ENCODE measurements around the gene CDC42BPG.
"Not testable (repeated sequence)": the region's sequence is repeated elsewhere in the genome, so short reads cannot be mapped to it uniquely, and the experiment has no call there.

Gene CDC42BPG

GRCh38 chr11:64817476-64817875 is 27.0 kb downstream of the CDC42BPG start:
- H3K27me3 Mint-ChIP-seq: no peaks in the 10 kb centered on the region
- no peaks in the 10 kb centered on the region for H3K9me3 Mint-ChIP-seq
- ATAC-seq (replicated peaks) (no peak), DNase-seq (no peak)
- no peak overlapping the region for H3K27ac Mint-ChIP-seq
- no peaks in the 10 kb centered on the region for H3K4me1 Mint-ChIP-seq (ENCODE audit: low read depth in 2 of 2)
- peaks cover 5% of the 10 kb centered on the region for H3K36me3 Mint-ChIP-seq (ENCODE audit: insufficient read depth)
- no peak overlapping the region for H3K4me3 Mint-ChIP-seq

- H3K4me1 Mint-ChIP-seq (ENCODE audit: low read depth in 2 of 2); H3K4me3 Mint-ChIP-seq; H3K9me3 Mint-ChIP-seq; H3K27ac Mint-ChIP-seq; H3K27me3 Mint-ChIP-seq; DNase-seq; H3K36me3 Mint-ChIP-seq (ENCODE audit: insufficient read depth); ATAC-seq (replicated peaks): not testable (repeated sequence)
Observed at GRCh38 chr11:64815433-64815832, 29.0 kb downstream of the CDC42BPG start.

DNA sequence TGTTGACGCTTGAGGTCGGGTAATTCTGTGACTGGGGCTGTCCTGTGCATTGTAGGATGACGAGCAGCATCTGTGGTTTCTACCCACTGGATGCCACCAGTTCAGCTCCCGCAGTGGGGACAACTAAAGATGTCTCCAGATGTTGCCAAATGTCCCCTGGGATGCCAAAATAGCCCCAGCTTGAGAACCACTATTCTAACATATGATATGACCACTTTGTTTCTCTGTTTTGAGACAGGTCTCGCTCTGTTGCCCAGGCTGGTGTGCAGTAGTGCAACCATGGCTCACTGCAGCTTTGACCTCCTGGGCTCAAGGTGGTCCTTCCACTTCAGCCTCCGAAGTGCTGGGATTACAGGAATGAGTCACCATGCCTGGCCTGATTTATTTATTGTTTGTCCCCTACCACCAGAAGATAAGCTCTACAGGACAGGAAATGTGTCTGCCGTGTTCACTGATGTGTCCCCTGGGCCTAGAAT is 29.7 kb downstream of the CDC42BPG start:
- ATAC-seq (replicated peaks): no peak
- Mint-ChIP-seq H3K27ac (no peak overlapping the region), H3K27me3 (no peaks in the 10 kb centered on the region), H3K4me3 (no peak overlapping the region), H3K36me3 (ENCODE audit: insufficient read depth) (peaks cover 5% of the 10 kb centered on the region), H3K4me1 (ENCODE audit: low read depth in 2 of 2) (peaks cover 4 to 12% of the 10 kb centered on the region in 2 donors), H3K9me3 (no peaks in the 10 kb centered on the region)
- DNase-seq: no peak

DNA sequence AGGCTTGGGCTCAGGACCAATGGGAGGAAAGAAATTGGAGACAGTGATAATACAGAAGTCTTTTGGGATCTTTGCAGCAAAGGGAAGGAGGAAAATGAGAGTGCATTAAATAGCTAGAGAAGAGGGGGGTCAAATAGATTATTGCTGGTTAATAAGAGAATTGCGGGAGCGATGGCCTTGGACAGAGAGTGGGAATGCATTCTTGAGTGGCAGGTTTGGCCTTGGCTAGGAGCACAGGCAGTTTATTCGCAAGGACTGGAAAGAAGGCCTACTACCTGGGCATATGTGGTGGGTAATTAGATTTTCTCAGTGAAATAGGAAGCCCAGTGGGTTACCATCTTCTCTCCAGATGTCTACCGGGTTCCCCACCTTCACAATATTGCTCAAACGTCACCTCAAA is 30.6 kb downstream of the CDC42BPG start:
- no peak for ATAC-seq (replicated peaks)
- Mint-ChIP-seq H3K27me3 (no peaks in the 10 kb centered on the region), H3K9me3 (no peaks in the 10 kb centered on the region), H3K4me3 (no peak overlapping the region), H3K4me1 (ENCODE audit: low read depth in 2 of 2) (peaks cover 11 to 18% of the 10 kb centered on the region in 2 donors), H3K27ac (no peak overlapping the region), H3K36me3 (ENCODE audit: insufficient read depth) (peaks cover 5% of the 10 kb centered on the region)
- DNase-seq: no peak

- DNase-seq (peak in 2 of 3 experiments; percentile 48 to 56), ATAC-seq (replicated peaks) (peak; percentile 80)
- Mint-ChIP-seq H3K4me1 (ENCODE audit: low read depth in 2 of 2) (peaks cover 12 to 31% of the 10 kb centered on the region in 2 donors), H3K27me3 (no peaks in the 10 kb centered on the region), H3K4me3 (peak overlapping the region; percentile 96 to 98), H3K9me3 (no peaks in the 10 kb centered on the region), H3K27ac (peak overlapping the region; percentile 93 to 94), H3K36me3 (ENCODE audit: insufficient read depth) (peaks cover 7% of the 10 kb centered on the region)
Observed at GRCh38 chr11:64810891-64811272, 33.6 kb downstream of the CDC42BPG start.

DNA sequence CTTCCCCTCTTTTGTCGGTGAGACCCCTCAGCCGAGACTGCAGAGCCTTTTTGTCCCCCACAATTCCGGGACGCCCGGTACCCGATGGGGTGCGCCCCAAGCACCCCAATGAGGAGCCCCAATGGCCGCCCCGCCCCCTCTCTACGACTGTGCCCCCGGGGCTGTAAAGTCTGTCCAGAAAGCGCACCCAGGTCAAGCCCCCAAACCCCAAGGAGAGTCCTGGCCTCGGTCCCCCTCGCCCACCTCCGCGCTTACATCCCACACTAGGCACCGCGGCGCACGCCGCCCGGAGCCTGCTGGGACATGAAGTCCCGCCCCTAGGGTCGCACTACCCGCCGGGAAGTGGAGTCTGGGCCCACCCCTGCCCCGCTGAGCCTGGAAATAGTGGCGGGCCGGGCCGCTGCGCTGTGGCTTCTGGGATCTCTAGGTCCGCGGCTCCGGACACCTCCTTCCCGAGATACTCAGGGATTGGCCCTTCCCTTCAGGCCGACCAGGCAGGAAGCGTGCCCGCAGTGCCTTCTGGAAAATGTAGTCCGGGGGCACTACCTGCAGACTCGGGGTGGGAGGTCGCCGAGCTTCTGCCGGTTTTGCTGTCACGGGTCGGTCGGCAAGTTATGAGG is 34.1 kb downstream of the CDC42BPG start, which contains the start of gene MEN1:
Gene MEN1 (minus strand): TSS at position 281 of the 620 bp plus-strand sequence. CDS start 442 bp downstream, outside the sequence.
- no peaks in the 10 kb centered on the region for H3K27me3 Mint-ChIP-seq
- H3K36me3 Mint-ChIP-seq (ENCODE audit: insufficient read depth): peaks cover 7% of the 10 kb centered on the region
- H3K4me3 Mint-ChIP-seq: peak within 1 kb of the TSS; percentile 96 to 98
- H3K27ac Mint-ChIP-seq: peak within 1 kb of the TSS; percentile 93 to 94
- peaks cover 15 to 31% of the 10 kb centered on the region in 2 donors for H3K4me1 Mint-ChIP-seq (ENCODE audit: low read depth in 2 of 2)
- no peaks in the 10 kb centered on the region for H3K9me3 Mint-ChIP-seq
- ATAC-seq (replicated peaks): peak; percentile 83
- DNase-seq: peak; percentile 63 to 82 (median 63)

GRCh38 chr11:64809781-64810241 is 34.6 kb downstream of the CDC42BPG start:
- ATAC-seq (replicated peaks) (peak; percentile 17), DNase-seq (no peak)
- Mint-ChIP-seq H3K27me3 (no peaks in the 10 kb centered on the region), H3K4me1 (ENCODE audit: low read depth in 2 of 2) (peaks cover 15 to 31% of the 10 kb centered on the region in 2 donors), H3K4me3 (peak overlapping the region; percentile 96 to 98), H3K9me3 (no peaks in the 10 kb centered on the region), H3K27ac (peak overlapping the region; percentile 93 to 94), H3K36me3 (ENCODE audit: insufficient read depth) (peaks cover 7% of the 10 kb centered on the region)

DNA sequence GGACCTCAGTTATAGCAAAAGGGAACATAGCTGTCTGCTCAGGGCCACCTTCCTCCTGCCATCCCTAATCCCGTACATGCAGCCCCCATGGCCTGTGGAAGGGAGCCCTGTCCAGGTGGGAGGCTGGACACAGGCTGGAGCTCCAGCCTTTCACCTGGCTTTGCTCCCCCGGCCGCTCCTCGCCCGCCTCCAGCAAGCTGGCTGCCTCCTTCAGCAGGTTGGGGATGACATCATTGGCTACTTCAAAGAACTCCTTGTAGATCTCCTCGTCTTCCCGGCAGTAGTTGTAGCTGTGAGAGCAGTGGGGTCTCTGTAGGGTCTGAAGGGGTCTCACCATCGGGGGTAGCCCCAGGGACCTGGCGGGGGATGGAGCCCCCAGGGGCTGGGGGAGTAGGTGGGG is 39.0 kb downstream of the CDC42BPG start:
- Mint-ChIP-seq H3K4me1 (ENCODE audit: low read depth in 2 of 2) (peaks cover 24 to 37% of the 10 kb centered on the region in 2 donors), H3K9me3 (no peaks in the 10 kb centered on the region), H3K36me3 (ENCODE audit: insufficient read depth) (peaks cover 12% of the 10 kb centered on the region), H3K27me3 (no peaks in the 10 kb centered on the region), H3K27ac (no peak overlapping the region), H3K4me3 (no peak overlapping the region)
- ATAC-seq (replicated peaks): no peak
- no peak for DNase-seq

GRCh38 chr11:64804346-64805210 is 39.9 kb downstream of the CDC42BPG start:
- no peak for DNase-seq
- peak overlapping the region; percentile 95 to 97 for H3K27ac Mint-ChIP-seq
- H3K4me3 Mint-ChIP-seq: peak overlapping the region; percentile 88 to 91
- ATAC-seq (replicated peaks): no peak
- peaks cover 19 to 29% of the 10 kb centered on the region in 2 donors for H3K4me1 Mint-ChIP-seq (ENCODE audit: low read depth in 2 of 2)
- no peaks in the 10 kb centered on the region for H3K9me3 Mint-ChIP-seq
- no peaks in the 10 kb centered on the region for H3K27me3 Mint-ChIP-seq
- H3K36me3 Mint-ChIP-seq (ENCODE audit: insufficient read depth): peaks cover 18% of the 10 kb centered on the region

GRCh38 chr11:64803846-64804345 is 40.6 kb downstream of the CDC42BPG start:
- DNase-seq (no peak), ATAC-seq (replicated peaks) (no peak)
- Mint-ChIP-seq H3K9me3 (no peaks in the 10 kb centered on the region), H3K36me3 (ENCODE audit: insufficient read depth) (peaks cover 18% of the 10 kb centered on the region), H3K4me1 (ENCODE audit: low read depth in 2 of 2) (peaks cover 14 to 24% of the 10 kb centered on the region in 2 donors), H3K27me3 (no peaks in the 10 kb centered on the region), H3K4me3 (peak overlapping the region; percentile 88 to 91), H3K27ac (peak overlapping the region; percentile 95 to 97)

- Mint-ChIP-seq H3K36me3 (ENCODE audit: insufficient read depth) (peaks cover 18% of the 10 kb centered on the region), H3K4me1 (ENCODE audit: low read depth in 2 of 2) (peaks cover 14 to 25% of the 10 kb centered on the region in 2 donors), H3K4me3 (peak within 1 kb of the TSS; percentile 88 to 91), H3K9me3 (no peaks in the 10 kb centered on the region), H3K27me3 (no peaks in the 10 kb centered on the region), H3K27ac (peak within 1 kb of the TSS; percentile 95 to 97)
- peak; percentile 90 for ATAC-seq (replicated peaks)
- peak; percentile 79 to 90 (median 83) for DNase-seq
Observed at GRCh38 chr11:64803158-64803845, 41.2 kb downstream of the CDC42BPG start, which contains the start of gene MAP4K2. MAP4K2 (minus strand) TSS chr11:64803214; CDS start chr11:64803149, 65 bp downstream.

- H3K27me3 Mint-ChIP-seq: no peaks in the 10 kb centered on the region
- ATAC-seq (replicated peaks) (peak; percentile 30), DNase-seq (peak; percentile 30 to 31 (median 31))
- H3K4me3 Mint-ChIP-seq: peak overlapping the region; percentile 73 to 88
- peaks cover 18% of the 10 kb centered on the region for H3K36me3 Mint-ChIP-seq (ENCODE audit: insufficient read depth)
- H3K4me1 Mint-ChIP-seq (ENCODE audit: low read depth in 2 of 2): peaks cover 14 to 21% of the 10 kb centered on the region in 2 donors
- peak overlapping the region; percentile 69 to 97 for H3K27ac Mint-ChIP-seq
- no peaks in the 10 kb centered on the region for H3K9me3 Mint-ChIP-seq
Observed at GRCh38 chr11:64802370-64803157, 41.9 kb downstream of the CDC42BPG start.

All from effector memory CD8-positive, alpha-beta T cell (primary cell).